HepG2 (cell line): ENCODE data around the gene ATP8B1. TPM values are rescaled to one million over a fixed set of nuclear protein-coding genes. Genes with fewer than 3 reads are reported as not detected.
A peak's percentile ranks its signal among the peaks of the same experiment; 100 is the strongest.

ENCODE experiments used
- ATAC-seq: fragments of 200-7000 bp; cut with Tn5 transposase; 3 replicates; pipeline ENCODE4 v1.9.1; 2020; ENCODE audit warnings: mild to moderate bottlenecking, moderate library complexity
- BruUV-seq: library from RNA; stranded (reverse); fragments of 400-500 nt; replicated peaks from 2 replicates; lab custom pipeline; 2021; lab: Mats Ljungman, UMichigan
- CTCF ChIA-PET: fragments of 300-600 bp; formaldehyde crosslinking; extraction: SDS; loops from one replicate; lab custom pipeline; 2021; ENCODE audit warnings: low total read pairs, inconsistent platforms, low intra/inter-chr PET ratio; lab: Yijun Ruan, JAX
- POLR2A ChIA-PET: fragments of 350-600 bp; sonication (Branson Sonifier 250); formaldehyde crosslinking; loops from one replicate; lab custom pipeline; 2020; ENCODE audit warnings: antibody characterized with exemption, inconsistent platforms; lab: Yijun Ruan, JAX
- DNase-seq: peaks from one replicate; pipeline ENCODE4 v3.0.0-alpha.2; 2015; ENCODE audit warnings: low spot score
- FAIRE-seq: peaks from 3 replicates; lab custom pipeline; 2011; peaks lifted over from hg19 to GRCh38; lab: Jason Lieb, UNC
- H2AFZ ChIP-seq: one replicate; pipeline ENCODE4 v1.6.1; 2011; ENCODE audit warnings: low read length, inconsistent platforms
- H3K27ac ChIP-seq: fragments of 300-600 bp; 3 replicates; pipeline ENCODE4 v1.8.0; 2011; ENCODE audit warnings: mixed run types, mild to moderate bottlenecking, mixed read lengths, low read length, inconsistent platforms; ENCODE audit not compliant: insufficient read depth; ENCODE audit errors: extremely low read length
- H3K27me3 ChIP-seq, 2 experiments: fragments of 200-600 bp in 1 of 2; 2 replicates in 1 of 2; 3 replicates in 1 of 2; pipeline versions ENCODE4 v1.6.0 to v1.8.0; 2011; ENCODE audit warnings: low read length in 2 of 2, mild to moderate bottlenecking in 2 of 2, moderate library complexity in 2 of 2, inconsistent platforms in 1 of 2; ENCODE audit not compliant: insufficient read depth in 2 of 2, control insufficient read depth in 1 of 2
- H3K36me3 ChIP-seq, 2 experiments: fragments of 200-600 bp in 1 of 2; replicated peaks in 1 of 2; 2 replicates in 1 of 2; 3 replicates in 1 of 2; pipeline versions ENCODE4 v1.5.1 to v1.8.0; 2011; ENCODE audit warnings: low read length in 2 of 2, inconsistent platforms in 1 of 2; ENCODE audit not compliant: insufficient read depth in 2 of 2, control insufficient read depth in 1 of 2
- H3K4me1 ChIP-seq: 2 replicates; pipeline ENCODE4 v1.5.1; 2012; ENCODE audit warnings: low read length, inconsistent platforms; ENCODE audit not compliant: insufficient read depth
- H3K4me2 ChIP-seq: 2 replicates; pipeline ENCODE4 v1.6.0; 2011; ENCODE audit warnings: low read depth, low read length, inconsistent platforms
- H3K4me3 ChIP-seq, 3 experiments: fragments of 200-600 bp in 1 of 3; sonication (generic), shearing (Covaris generic) in 1 of 3; replicated peaks in 1 of 3; 2 replicates each; pipeline ENCODE4 v1.5.1; 2011 to 2016; ENCODE audit warnings: low read length in 3 of 3, inconsistent platforms in 2 of 3, low read depth in 2 of 3, mild to moderate bottlenecking in 2 of 3, control low read depth in 1 of 3, mixed read lengths in 1 of 3; ENCODE audit not compliant: insufficient read depth in 1 of 3
- H3K79me2 ChIP-seq: one replicate; pipeline ENCODE4 v1.6.1; 2011; ENCODE audit warnings: low read length, inconsistent platforms; ENCODE audit not compliant: insufficient read depth
- H3K9ac ChIP-seq: 2 replicates; pipeline ENCODE4 v1.6.0; 2011; ENCODE audit warnings: mild to moderate bottlenecking, low read depth, low read length, inconsistent platforms; ENCODE audit not compliant: insufficient read depth
- H3K9me3 ChIP-seq: 2 replicates; pipeline ENCODE4 v1.5.1; 2012; ENCODE audit warnings: mild to moderate bottlenecking, low read length
- H4K20me1 ChIP-seq: 2 replicates; pipeline ENCODE4 v1.6.0; 2011; ENCODE audit warnings: inconsistent platforms, mild to moderate bottlenecking, low read length, moderate library complexity; ENCODE audit not compliant: insufficient read depth
- FOXA1 ChIP-seq, 2 experiments: fragments of 450-650 bp in 1 of 2; sonication (generic) in 1 of 2; formaldehyde crosslinking in 1 of 2; IDR thresholded peaks; 2 replicates each; pipeline versions ENCODE4 v1.4.0 to v1.6.1; 2016 to 2020; ENCODE audit warnings: missing genetic modification reagents in 1 of 2
- FOXO1 ChIP-seq: sonication (generic); formaldehyde crosslinking; IDR thresholded peaks from 2 replicates; pipeline ENCODE4 v1.4.0; 2020; ENCODE audit warnings: missing genetic modification reagents
- HNF4A ChIP-seq: sonication (generic); formaldehyde crosslinking; IDR thresholded peaks from 2 replicates; pipeline ENCODE4 v1.4.0; 2020; ENCODE audit warnings: missing genetic modification reagents
- ISX ChIP-seq: sonication (generic); formaldehyde crosslinking; conservative IDR thresholded peaks from 2 replicates; pipeline ENCODE4 v1.5.0; 2020; ENCODE audit warnings: missing genetic modification reagents
- JUND ChIP-seq: sonication (generic); formaldehyde crosslinking; IDR thresholded peaks from 2 replicates; pipeline ENCODE4 v1.8.0; 2022; ENCODE audit warnings: mild to moderate bottlenecking, missing genetic modification reagents
- MEIS1 ChIP-seq: sonication (generic); formaldehyde crosslinking; IDR thresholded peaks from 2 replicates; pipeline ENCODE4 v1.9.0; 2021; ENCODE audit warnings: mild to moderate bottlenecking, missing genetic modification reagents, moderate library complexity, borderline replicate concordance
- MLLT10 ChIP-seq: sonication (generic); formaldehyde crosslinking; IDR thresholded peaks from 2 replicates; pipeline ENCODE4 v1.4.0; 2020; ENCODE audit warnings: missing genetic modification reagents
- MTA1 ChIP-seq: sonication (generic); formaldehyde crosslinking; IDR thresholded peaks from 2 replicates; pipeline ENCODE4 v1.4.0; 2020; ENCODE audit warnings: missing genetic modification reagents, mild to moderate bottlenecking, borderline replicate concordance
- NR2F1 ChIP-seq, 2 experiments: fragments of 450-650 bp in 1 of 2; formaldehyde crosslinking in 1 of 2; IDR thresholded peaks; 2 replicates each; pipeline versions ENCODE4 v1.5.0 to v1.6.1; 2016 to 2020; ENCODE audit warnings: mild to moderate bottlenecking in 1 of 2, missing compliant biosample characterization in 1 of 2, missing genetic modification reagents in 1 of 2, moderate library complexity in 1 of 2
- SALL1 ChIP-seq: sonication (generic); formaldehyde crosslinking; IDR thresholded peaks from 2 replicates; pipeline ENCODE4 v1.8.0; 2022; ENCODE audit warnings: mild to moderate bottlenecking, missing genetic modification reagents
- TERF1 ChIP-seq: sonication (generic); formaldehyde crosslinking; IDR thresholded peaks from 2 replicates; pipeline ENCODE4 v1.8.0; 2022; ENCODE audit warnings: mild to moderate bottlenecking, missing genetic modification reagents, moderate library complexity
- XRCC5 ChIP-seq: fragments of 200-400 bp; formaldehyde crosslinking; optimal IDR thresholded peaks from 2 replicates; pipeline ENCODE3; 2017; ENCODE audit warnings: mild to moderate bottlenecking, low read length
- ZFYVE20 ChIP-seq: sonication (generic); formaldehyde crosslinking; IDR thresholded peaks from 2 replicates; pipeline ENCODE4 v1.8.0; 2023; ENCODE audit warnings: low read depth, mild to moderate bottlenecking, moderate library complexity, missing genetic modification reagents, borderline replicate concordance
- ZMYM3 ChIP-seq: sonication (generic); formaldehyde crosslinking; IDR thresholded peaks from 2 replicates; pipeline ENCODE4 v1.5.1; 2020; ENCODE audit warnings: mild to moderate bottlenecking, missing genetic modification reagents
- ZNF367 ChIP-seq: sonication (generic); formaldehyde crosslinking; IDR thresholded peaks from 2 replicates; pipeline ENCODE4 v1.4.0; 2020; ENCODE audit warnings: missing genetic modification reagents, borderline replicate concordance
- ZNF687 ChIP-seq: sonication (generic); formaldehyde crosslinking; IDR thresholded peaks from 2 replicates; pipeline ENCODE4 v1.5.1; 2020; ENCODE audit warnings: mild to moderate bottlenecking, missing genetic modification reagents, moderate library complexity
- ZNF777 ChIP-seq: sonication (generic); formaldehyde crosslinking; IDR thresholded peaks from 2 replicates; pipeline ENCODE4 v1.4.0; 2020; ENCODE audit warnings: missing genetic modification reagents
- WGBS: methylation state at CpG from one replicate; pipeline ENCODE4 v1.1.6; 2017; ENCODE audit warnings: low lambda C conversion rate; 5-methylcytosine and 5-hydroxymethylcytosine counted together
- in situ Hi-C: cut with HindIII; loops from 2 replicates; pipeline ENCODE4 v1.10.0; 2017; ENCODE audit warnings: low pct_unique_long_range_greater_than_20kb; ENCODE audit not compliant: extremely low pct_ligation_motif_present
- intact Hi-C: fragments of 100-400 bp; cut with micrococcal nuclease; formaldehyde crosslinking; loops from one replicate; pipeline ENCODE4 v1.10.0; 2022; ENCODE audit not compliant: unreplicated experiment
- polyA plus RNA-seq, 8 experiments: library from polyadenylated mRNA; depleted of rRNA in 3 of 8; stranded (reverse) in 7 of 8; unstranded in 1 of 8; fragments of >200 nt; fragmentation: Illumina TruSeq in 4 of 8; extraction: Trizol in 4 of 8; gene quantifications; 2 replicates each; pipeline versions ENCODE4 v1.2.1 to v1.2.3, GENCODE V29; 2011 to 2016; ENCODE audit warnings: low read depth in 4 of 8, missing spikeins in 1 of 8, mixed read lengths in 1 of 8; ENCODE audit not compliant: insufficient read depth in 1 of 8
- total RNA-seq, 5 experiments: library from RNA; depleted of rRNA; stranded (reverse); fragments of >200 nt; fragmentation: Illumina TruSeq; extraction: Trizol; gene quantifications; 2 replicates each; pipeline ENCODE4 v1.2.3, GENCODE V29; 2016; ENCODE audit warnings: low read depth in 1 of 5

Gene ATP8B1
- total and polyA plus RNA-seq, 2 of the 13 experiments (the other 11 are each of a cell fraction or from before 2014, with no cell fraction given) = 2.8 to 4.0 TPM

- no peak for TF ChIP-seq ZFYVE20 (CRISPR knock-in tag)
- no peak for TF ChIP-seq ZNF777 (CRISPR knock-in tag)
- no peak for TF ChIP-seq MTA1
Measured at GRCh38 chr18:57819119-57819518, 16.0 kb upstream of the ATP8B1 start (continued).

- Histone ChIP-seq H4K20me1 (no peaks in the 10 kb centered on the region), H3K4me2 (peak overlapping the region; percentile 88), H3K4me3 (peak overlapping the region in 2 of 3 experiments; percentile 25 to 63; a peak in 2 of 6 replicates), H3K27ac (no peak overlapping the region), H3K9ac (peak overlapping the region; percentile 41), H3K79me2 (no peaks in the 10 kb centered on the region), H3K9me3 (peaks cover 10% of the 10 kb centered on the region), H3K27me3 (no peaks in the 10 kb centered on the region), H3K4me1 (peaks cover 34% of the 10 kb centered on the region), H3K36me3 (no peaks in the 10 kb centered on the region), H2AFZ (peak overlapping the region; percentile 65)
- DNase-seq (peak; percentile 43), ATAC-seq (peak; percentile 81), FAIRE-seq (no peak)
- CTCF ChIA-PET = no interaction called here
- in situ Hi-C loops (no loop called here), intact Hi-C loops (loop anchor here (5.0 to 10.0 kb wide), 2 partner anchors 104 to 192 kb away; partner anchors contain the start of gene NARS1)
- WGBS = 3% methylated on average over 7 of the region's 10 CpGs
- POLR2A ChIA-PET = no interaction called here
- BruUV-seq = no TSS peak
- TF ChIP-seq TERF1 (CRISPR knock-in tag) (no peak), MLLT10 (CRISPR knock-in tag) (no peak), ZNF367 (CRISPR knock-in tag) (no peak), JUND (CRISPR knock-in tag) (0 out of 2 replicates have a peak, but pooled peaks have one; percentile 26), ZNF687 (CRISPR knock-in tag) (peak; percentile 51), FOXO1 (peak; percentile 37), NR2F1 (CRISPR knock-in tag; IDR thresholded peaks at IDR 0.05) (no peak), HNF4A (CRISPR knock-in tag) (0 out of 2 replicates have a peak, but pooled peaks have one; percentile 6), ZMYM3 (CRISPR knock-in tag) (0 out of 2 replicates have a peak, but pooled peaks have one; percentile 21), FOXA1 (IDR thresholded peaks at IDR 0.05) (no peak), FOXA1 (CRISPR knock-in tag; IDR thresholded peaks at IDR 0.05) (no peak), XRCC5 (peak; percentile 20), ISX (no peak), MEIS1 (0 out of 2 replicates have a peak, but pooled peaks have one; percentile 29), SALL1 (peak; percentile 42; the same call in 1 of the 2 replicates)
Measured at GRCh38 chr18:57816208-57816954, 13.3 kb upstream of the ATP8B1 start.
